ENCODE results near the gene USP22. TPM values are rescaled to one million over a fixed set of nuclear protein-coding genes. Genes with fewer than 3 reads are reported as not detected.
"Not testable (repeated sequence)": the region's sequence is repeated elsewhere in the genome, so short reads cannot be mapped to it uniquely, and the experiment has no call there.

USP22 gene
- total RNA-seq, 2 donors from 2014 or later: 145 to 152 TPM

GRCh38 chr17:21058098-21058893 is 15.5 kb upstream of the USP22 start:
- DNase-seq (no peak), ATAC-seq (no peak)
- intact Hi-C loops (cut with DNase I): no loop called here

- intact Hi-C loops (cut with DNase I); ATAC-seq; DNase-seq: not testable (repeated sequence)
Measured at GRCh38 chr17:21053056-21053455, 10.2 kb upstream of the USP22 start.

- ATAC-seq (no peak), DNase-seq (no peak)
- intact Hi-C loops (cut with DNase I): no loop called here
Measured at GRCh38 chr17:21049457-21049856, 6.6 kb upstream of the USP22 start.

GRCh38 chr17:21046216-21046615 is 3.4 kb upstream of the USP22 start:
- intact Hi-C loops (cut with DNase I): no loop called here
- ATAC-seq: no peak
- no peak for DNase-seq

- ATAC-seq (no peak), DNase-seq (no peak)
- intact Hi-C loops (cut with DNase I): no loop called here
Measured at GRCh38 chr17:21044971-21045370, 2.2 kb upstream of the USP22 start.

- DNase-seq (peak; percentile 99), ATAC-seq (peak; percentile 93 to 94)
- intact Hi-C loops (cut with DNase I): no loop called here
Measured at GRCh38 chr17:21043296-21044232, 753 bp upstream of the USP22 start.

GRCh38 chr17:21041741-21042457 is 912 bp downstream of the USP22 start:
- peak; percentile 72 for ATAC-seq
- peak; percentile 92 for DNase-seq
- intact Hi-C loops (cut with DNase I): no loop called here

GRCh38 chr17:21039839-21040575 is 2.8 kb downstream of the USP22 start:
- ATAC-seq (no peak), DNase-seq (no peak)
- intact Hi-C loops (cut with DNase I): no loop called here

- ATAC-seq (no peak), DNase-seq (no peak)
- intact Hi-C loops (cut with DNase I): no loop called here
Measured at GRCh38 chr17:21037117-21037803, 5.6 kb downstream of the USP22 start.

GRCh38 chr17:21036361-21036881 is 6.4 kb downstream of the USP22 start:
- intact Hi-C loops (cut with DNase I): no loop called here
- ATAC-seq (no peak), DNase-seq (no peak)

- ATAC-seq (no peak), DNase-seq (no peak)
- intact Hi-C loops (cut with DNase I): no loop called here
Measured at GRCh38 chr17:21035406-21035805, 7.4 kb downstream of the USP22 start.

GRCh38 chr17:21034340-21035235 is 8.2 kb downstream of the USP22 start:
- no peak for DNase-seq
- peak; percentile 30 to 52 for ATAC-seq
- intact Hi-C loops (cut with DNase I): no loop called here

- intact Hi-C loops (cut with DNase I): no loop called here
- DNase-seq (no peak), ATAC-seq (peak in 1 of 2 donors; percentile 19)
Measured at GRCh38 chr17:21033350-21033749, 9.5 kb downstream of the USP22 start.

GRCh38 chr17:21031756-21032396 is 10.9 kb downstream of the USP22 start:
- no peak for ATAC-seq
- no peak for DNase-seq
- intact Hi-C loops (cut with DNase I): no loop called here

GRCh38 chr17:21030375-21030774 is 12.4 kb downstream of the USP22 start:
- intact Hi-C loops (cut with DNase I): no loop called here
- ATAC-seq: no peak

GRCh38 chr17:21029515-21029914 is 13.3 kb downstream of the USP22 start:
- intact Hi-C loops (cut with DNase I): no loop called here
- no peak for DNase-seq
- ATAC-seq: no peak

More at GRCh38 chr17:21030375-21030774, 12.4 kb downstream of the USP22 start:
- no peak for DNase-seq

GRCh38 chr17:21029036-21029435 is 13.8 kb downstream of the USP22 start:
- DNase-seq (peak; percentile 52), ATAC-seq (peak in 1 of 2 donors; percentile 60)
- intact Hi-C loops (cut with DNase I): no loop called here

Data from left cardiac atrium (tissue), 4 donors.